NCI-H748 treated with DMSO at 0.1 percent for 48 hours (cell line): ENCODE measurements around the gene SEPHS1.
"Not testable (repeated sequence)": the region's sequence is repeated elsewhere in the genome, so short reads cannot be mapped to it uniquely, and the experiment has no call there.

Source experiments
- DNase-seq: peaks from one replicate; lab custom pipeline; 2025; lab: John Stamatoyannopoulos, UW

Gene SEPHS1

DNA sequence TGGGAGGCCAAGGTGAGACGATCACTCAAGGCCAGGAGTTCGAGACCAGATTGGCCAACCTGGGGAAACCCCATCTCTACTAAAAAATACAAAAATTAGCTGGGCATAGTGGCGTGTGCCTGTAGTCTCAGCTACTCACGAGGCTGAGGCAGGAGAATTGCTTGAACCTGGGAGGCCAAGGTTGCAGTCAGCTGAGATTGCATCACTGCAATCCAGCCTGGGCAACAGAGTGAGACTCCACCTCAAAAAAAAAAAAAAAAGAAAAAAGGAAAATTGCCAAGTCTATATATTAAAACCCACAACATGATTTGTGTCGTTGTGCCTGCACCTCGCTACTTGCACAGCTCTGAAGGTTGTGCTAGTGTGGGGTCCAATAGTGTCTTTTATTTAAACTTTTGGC lies 65.7 kb downstream of the SEPHS1 start:
- not testable (repeated sequence) for DNase-seq

DNA sequence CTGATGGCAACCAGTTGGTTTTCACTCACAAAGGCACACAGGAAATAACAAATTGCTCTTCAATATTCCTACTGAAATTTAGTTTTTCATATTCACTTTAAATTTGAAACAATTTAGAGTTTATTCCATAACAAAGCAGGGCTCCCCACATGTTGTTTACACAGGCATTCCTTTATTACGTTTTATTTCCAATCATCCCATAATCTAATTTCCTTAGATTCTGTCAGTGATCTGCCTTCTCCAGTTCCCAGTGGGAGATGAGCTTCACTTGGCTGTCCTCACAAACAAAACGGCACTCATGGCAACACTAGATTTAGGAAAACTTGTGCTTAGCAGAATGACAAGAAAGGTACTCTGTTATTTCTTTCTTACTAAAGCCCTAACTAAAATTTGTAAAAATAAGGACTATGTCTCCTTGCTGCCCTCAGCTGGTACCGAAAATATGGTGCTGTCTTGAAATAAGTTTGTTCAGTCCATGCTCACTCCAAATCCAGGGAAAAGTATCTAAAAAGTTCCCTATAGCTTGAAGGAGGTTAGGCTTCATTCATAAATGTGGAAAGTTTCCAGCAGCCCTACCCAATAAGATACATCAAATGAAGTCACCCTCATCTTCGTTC lies 71.2 kb downstream of the SEPHS1 start:
- no peak for DNase-seq

- not testable (repeated sequence) for DNase-seq
Observed at GRCh38 chr10:13276146-13276545, 71.9 kb downstream of the SEPHS1 start.

DNA sequence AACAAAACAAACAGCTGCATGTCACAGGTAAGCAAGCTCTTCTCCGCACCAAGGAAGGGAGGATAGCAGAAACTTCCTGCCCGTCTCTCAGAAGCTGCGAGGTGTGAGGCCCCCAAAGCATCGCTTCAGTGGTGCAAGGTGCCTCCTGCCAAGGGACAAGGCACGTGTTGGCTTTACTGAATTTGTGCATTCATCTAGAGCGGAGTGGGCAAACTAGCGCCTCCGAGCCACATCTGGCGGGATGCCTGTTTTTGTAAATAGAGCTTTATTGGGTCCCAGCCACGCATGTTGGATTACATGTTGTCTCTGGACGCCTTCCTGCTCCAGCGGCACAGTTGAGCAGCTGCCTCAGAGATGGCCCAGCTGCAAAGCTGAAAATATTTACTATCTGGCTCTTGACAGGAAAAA lies 75.9 kb downstream of the SEPHS1 start:
- DNase-seq = no peak

- no peak for DNase-seq
Observed at GRCh38 chr10:13271552-13272163, 76.4 kb downstream of the SEPHS1 start.

GRCh38 chr10:13270877-13271551 lies 77.1 kb downstream of the SEPHS1 start:
- no peak for DNase-seq

- DNase-seq = no peak
Observed at GRCh38 chr10:13268841-13269240, 79.3 kb downstream of the SEPHS1 start.

DNA sequence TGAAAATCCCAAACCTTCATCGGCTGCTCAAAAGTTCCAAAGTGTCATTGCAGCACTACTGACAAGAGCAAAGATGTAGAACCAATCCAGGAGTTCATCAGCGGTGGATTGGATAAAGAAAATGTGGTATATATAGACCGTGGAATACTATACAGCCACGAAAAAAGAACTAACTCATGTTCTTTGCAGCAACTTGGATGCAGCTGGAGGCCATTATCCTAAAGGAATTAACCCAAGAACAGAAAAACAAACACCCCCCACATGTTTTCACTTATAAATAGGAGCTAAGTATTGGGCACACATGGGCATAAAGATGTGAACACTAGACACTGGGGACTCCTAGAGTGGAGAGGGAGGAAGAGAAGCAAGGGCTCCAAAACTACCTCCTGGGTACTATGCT lies 79.8 kb downstream of the SEPHS1 start:
- no peak for DNase-seq
